Measurements from ENCODE around the gene ARVCF. TPM values are rescaled to one million over a fixed set of nuclear protein-coding genes. Genes with fewer than 3 reads are reported as not detected.

The ARVCF gene
- total and polyA plus RNA-seq, 9 of the 15 experiments (the other 6 are each of a cell fraction or from before 2014, with no cell fraction given), result 0.03 to 97.4 (median 15.6) TPM

GRCh38 chr22:19955241-19956128, 61.1 kb downstream of the ARVCF start (continued):
- TF ChIP-seq ZNF165 (CRISPR knock-in tag; IDR thresholded peaks at IDR 0.05; ENCODE audit: borderline replicate concordance) (no peak), SIN3A (IDR thresholded peaks at IDR 0.05; ENCODE audit: borderline replicate concordance in 2 of 2, control insufficient read depth in 1 of 2, low read depth in 2 of 2, low read length in 2 of 2) (no peak), ATF7 (IDR thresholded peaks at IDR 0.05) (no peak), EGR1 (conservative IDR thresholded peaks at IDR 0.05) (no peak), NFIC (IDR thresholded peaks at IDR 0.05) (no peak), TCFL5 (CRISPR knock-in tag; conservative IDR thresholded peaks at IDR 0.05) (no peak), C11orf30 (IDR thresholded peaks at IDR 0.05; ENCODE audit: low read depth) (no peak), ARNT (IDR thresholded peaks at IDR 0.05) (no peak), ZBTB1 (CRISPR knock-in tag; IDR thresholded peaks at IDR 0.05; ENCODE audit: borderline replicate concordance, low read depth) (no peak), MEIS2 (IDR thresholded peaks at IDR 0.05; ENCODE audit: partially characterized antibody) (peak; percentile 21), RB1 (IDR thresholded peaks at IDR 0.05; ENCODE audit: low read depth) (0 out of 2 replicates have a peak, but pooled peaks have one; percentile 19), ARID3A (IDR thresholded peaks at IDR 0.05; ENCODE audit: borderline replicate concordance, low read depth, low read length) (no peak), ZNF224 (CRISPR knock-in tag; IDR thresholded peaks at IDR 0.05) (no peak), ZMIZ1 (IDR thresholded peaks at IDR 0.05; ENCODE audit: low read depth in 2 of 2, low read length in 2 of 2) (no peak), SRF (CRISPR knock-in tag; IDR thresholded peaks at IDR 0.05) (peak in 1 of 2 experiments; percentile 62; a peak in 1 of 4 replicates), ZEB2 (IDR thresholded peaks at IDR 0.05) (no peak), MCM7 (IDR thresholded peaks at IDR 0.05) (no peak), LARP7 (IDR thresholded peaks at IDR 0.05) (no peak), HDAC6 (IDR thresholded peaks at IDR 0.05; ENCODE audit: low read depth, low read length) (peak; percentile 79; the same call in 1 of the 2 replicates), CXXC5 (CRISPR knock-in tag; IDR thresholded peaks at IDR 0.05) (no peak)
- TF ChIP-seq, protein P1, sequence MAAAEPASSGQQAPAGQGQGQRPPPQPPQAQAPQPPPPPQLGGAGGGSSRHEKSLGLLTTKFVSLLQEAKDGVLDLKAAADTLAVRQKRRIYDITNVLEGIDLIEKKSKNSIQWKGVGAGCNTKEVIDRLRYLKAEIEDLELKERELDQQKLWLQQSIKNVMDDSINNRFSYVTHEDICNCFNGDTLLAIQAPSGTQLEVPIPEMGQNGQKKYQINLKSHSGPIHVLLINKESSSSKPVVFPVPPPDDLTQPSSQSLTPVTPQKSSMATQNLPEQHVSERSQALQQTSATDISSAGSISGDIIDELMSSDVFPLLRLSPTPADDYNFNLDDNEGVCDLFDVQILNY (CRISPR knock-in tag; IDR thresholded peaks at IDR 0.05), result no peak
- TF ChIP-seq, protein P2, sequence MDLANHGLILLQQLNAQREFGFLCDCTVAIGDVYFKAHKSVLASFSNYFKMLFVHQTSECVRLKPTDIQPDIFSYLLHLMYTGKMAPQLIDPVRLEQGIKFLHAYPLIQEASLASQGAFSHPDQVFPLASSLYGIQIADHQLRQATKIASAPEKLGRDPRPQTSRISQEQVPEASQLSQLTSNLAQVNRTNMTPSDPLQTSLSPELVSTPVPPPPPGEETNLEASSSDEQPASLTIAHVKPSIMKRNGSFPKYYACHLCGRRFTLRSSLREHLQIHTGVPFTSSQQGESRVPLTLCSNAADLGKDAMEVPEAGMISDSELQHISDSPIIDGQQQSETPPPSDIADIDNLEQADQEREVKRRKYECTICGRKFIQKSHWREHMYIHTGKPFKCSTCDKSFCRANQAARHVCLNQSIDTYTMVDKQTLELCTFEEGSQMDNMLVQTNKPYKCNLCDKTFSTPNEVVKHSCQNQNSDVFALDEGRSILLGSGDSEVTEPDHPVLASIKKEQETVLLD (IDR thresholded peaks at IDR 0.05), result no peak

Measured in K562 (cell line).